ENCODE results near the gene DGKQ. TPM values are rescaled to one million over a fixed set of nuclear protein-coding genes. Genes with fewer than 3 reads are reported as not detected.
A peak's percentile ranks its signal among the peaks of the same experiment; 100 is the strongest.

The DGKQ gene
- total and polyA plus RNA-seq, 9 of the 15 experiments (the other 6 are each of a cell fraction or from before 2014, with no cell fraction given) = 0.17 to 22.0 (median 5.6) TPM

DNA sequence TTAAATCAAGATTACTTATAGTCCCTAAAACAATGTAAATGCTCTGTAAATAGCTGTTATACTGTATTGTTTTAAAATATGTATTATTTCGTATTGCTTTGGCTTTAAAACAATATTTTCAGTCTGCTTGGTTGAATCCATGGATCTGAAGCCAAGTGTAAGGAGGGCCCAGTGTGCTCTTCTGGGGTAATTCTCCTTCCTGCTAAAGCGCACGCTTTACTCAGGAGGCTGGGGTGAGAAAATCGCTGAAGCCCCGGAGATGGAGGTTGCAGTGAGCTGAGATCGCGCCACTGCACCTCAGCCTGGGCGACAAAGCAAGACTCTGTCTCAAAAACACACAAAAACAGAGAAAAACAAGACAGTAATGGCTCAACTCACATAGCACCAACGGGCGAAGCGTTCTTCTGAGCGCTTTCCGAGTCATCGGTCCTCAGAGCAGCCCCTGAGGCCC, 13.1 kb upstream of the DGKQ start (continued):
- no peak for TF ChIP-seq ZNF740 (CRISPR knock-in tag; IDR thresholded peaks at IDR 0.05)
- no peak for TF ChIP-seq ZNF740 (tag; IDR thresholded peaks at IDR 0.05)
- no peak for TF ChIP-seq HMBOX1 (IDR thresholded peaks at IDR 0.05)
- no peak for TF ChIP-seq ZNF511 (CRISPR knock-in tag; IDR thresholded peaks at IDR 0.05)
- no peak for TF ChIP-seq HIVEP1 (CRISPR knock-in tag; IDR thresholded peaks at IDR 0.05)
- 0 out of 2 replicates have a peak, but pooled peaks have one; percentile 16 for TF ChIP-seq FOXM1 (IDR thresholded peaks at IDR 0.05; ENCODE audit: low read depth)
- no peak for TF ChIP-seq FOXM1 (CRISPR knock-in tag; IDR thresholded peaks at IDR 0.05; ENCODE audit: low read depth)
- no peak for TF ChIP-seq ZNF76 (CRISPR knock-in tag; IDR thresholded peaks at IDR 0.05; ENCODE audit: borderline replicate concordance)
- no peak; the same call in 1 of the 2 replicates for TF ChIP-seq ZNF316 (IDR thresholded peaks at IDR 0.05)
- no peak for TF ChIP-seq MYBL2 (IDR thresholded peaks at IDR 0.05; ENCODE audit: low read depth)
- no peak for TF ChIP-seq MYBL2 (CRISPR knock-in tag; IDR thresholded peaks at IDR 0.05; ENCODE audit: borderline replicate concordance)
- TF ChIP-seq POLR2A (conservative IDR thresholded peaks at IDR 0.05) = peak; percentile 82
- TF ChIP-seq KHSRP (IDR thresholded peaks at IDR 0.05) = no peak
- no peak for TF ChIP-seq ZNF24 (IDR thresholded peaks at IDR 0.05)
- no peak for TF ChIP-seq CBX5 (IDR thresholded peaks at IDR 0.05; ENCODE audit: borderline replicate concordance, low read depth)
- no peak for TF ChIP-seq CUX1 (CRISPR knock-in tag; IDR thresholded peaks at IDR 0.05)
- TF ChIP-seq ZNF408 (CRISPR knock-in tag; IDR thresholded peaks at IDR 0.05; ENCODE audit: low read depth) = no peak
- TF ChIP-seq ZKSCAN3 (CRISPR knock-in tag; IDR thresholded peaks at IDR 0.05) = no peak
- TF ChIP-seq ETV1 (tag; conservative IDR thresholded peaks at IDR 0.05; ENCODE audit: low read depth) = no peak
- TF ChIP-seq NRF1 (conservative IDR thresholded peaks at IDR 0.05 in 1 of 2, IDR thresholded peaks at IDR 0.05 in 1 of 2) = no peak
- TF ChIP-seq PHF20 (IDR thresholded peaks at IDR 0.05; ENCODE audit: partially characterized antibody) = no peak
- no peak for TF ChIP-seq ZFP1 (CRISPR knock-in tag; IDR thresholded peaks at IDR 0.05)
- peak; percentile 43; the same call in 1 of the 2 replicates for TF ChIP-seq HDAC2 (IDR thresholded peaks at IDR 0.05)
- no peak for TF ChIP-seq ESRRA (IDR thresholded peaks at IDR 0.05; ENCODE audit: borderline replicate concordance, low read depth)
